K562 (cell line): ENCODE results near the gene ZFP42. TPM values are rescaled to one million over a fixed set of nuclear protein-coding genes. Genes with fewer than 3 reads are reported as not detected.

Source experiments
- ERF ChIP-seq: fragments of 450-650 bp; formaldehyde crosslinking; IDR thresholded peaks from 2 replicates; pipeline ENCODE4 v1.4.0; 2020; ENCODE audit warnings: mild to moderate bottlenecking, mixed read lengths
- SAP30 ChIP-seq: fragments of 200-600 bp; sonication (generic); IDR thresholded peaks from 2 replicates; pipeline ENCODE4 v1.6.1; 2012; ENCODE audit warnings: borderline replicate concordance, low read depth, mild to moderate bottlenecking, moderate library complexity, low read length, control low read depth, inconsistent platforms; ENCODE audit not compliant: insufficient read depth, poor library complexity, severe bottlenecking
- SPI1 ChIP-seq: IDR thresholded peaks from 2 replicates; pipeline ENCODE4 v1.6.1; 2011; ENCODE audit warnings: low read depth, low read length, control low read depth, borderline replicate concordance
- ZNF407 ChIP-seq: fragments of 450-650 bp; IDR thresholded peaks from 2 replicates; pipeline ENCODE4 v1.6.1; 2016; ENCODE audit warnings: low read depth
- ZNF780A ChIP-seq: fragments of 250-450 bp; sonication (Bioruptor Pico); IDR thresholded peaks from 2 replicates; pipeline ENCODE4 v1.5.0; 2021; ENCODE audit warnings: mild to moderate bottlenecking
- polyA plus RNA-seq, 8 experiments: library from polyadenylated mRNA; depleted of rRNA in 4 of 8; stranded (reverse) in 5 of 8; unstranded in 3 of 8; fragments of >200 nt; fragmentation: Nextera tagmentation in 2 of 8; fragmentation: Illumina TruSeq in 1 of 8; extraction: Ambion mirVana in 2 of 8; extraction: Trizol in 1 of 8; gene quantifications; 2 replicates each; pipeline versions ENCODE4 v1.2.1 to v1.2.3, GENCODE V29; 2011 to 2014; ENCODE audit warnings: inconsistent platforms in 1 of 8, missing spikeins in 1 of 8
- total RNA-seq, 7 experiments: library from RNA; depleted of rRNA in 6 of 7; stranded (reverse); fragments of >200 nt in 6 of 7; fragmentation: Illumina TruSeq in 2 of 7; extraction: Trizol in 2 of 7; gene quantifications; 2 replicates each; pipeline versions ENCODE4 v1.2.1 to v1.2.3, GENCODE V29; 2011 to 2021; ENCODE audit warnings: low replicate concordance in 1 of 7

Gene ZFP42
- total and polyA plus RNA-seq, 9 of the 15 experiments (the other 6 are each of a cell fraction or from before 2014, with no cell fraction given) = 0.09 to 0.64 (median 0.20) TPM

GRCh38 chr4:187961961-187962360 lies 33.6 kb upstream of the ZFP42 start (continued):
- TF ChIP-seq ZNF407 (no peak), SPI1 (no peak), ERF (CRISPR knock-in tag) (no peak), SAP30 (no peak), ZNF780A (CRISPR knock-in tag) (no peak)
- TF ChIP-seq, all 486 proteins: peak for 3
